Endothelial cell of umbilical vein (primary cell): Measurements from ENCODE around the gene SH3PXD2A.

Experiments used
- EZH2 ChIP-seq: IDR thresholded peaks from 2 replicates; pipeline ENCODE4 v1.6.1; 2012; ENCODE audit warnings: borderline replicate concordance, low read depth, mild to moderate bottlenecking, moderate library complexity, low read length, inconsistent platforms; ENCODE audit not compliant: severe bottlenecking
- FOS ChIP-seq: IDR thresholded peaks from 2 replicates; pipeline ENCODE4 v1.6.1; 2011; ENCODE audit warnings: mild to moderate bottlenecking, low read length, moderate library complexity, borderline replicate concordance; ENCODE audit not compliant: insufficient read depth
- GATA2 ChIP-seq: IDR thresholded peaks from 2 replicates; pipeline ENCODE4 v1.7.0; 2011; ENCODE audit warnings: low read depth, mild to moderate bottlenecking, moderate library complexity, mixed read lengths, low read length; ENCODE audit not compliant: insufficient read length, insufficient read depth
- JUN ChIP-seq: IDR thresholded peaks from 2 replicates; pipeline ENCODE4 v1.6.1; 2011; ENCODE audit warnings: borderline replicate concordance, low read depth; ENCODE audit not compliant: insufficient read length, insufficient read depth
- MYC ChIP-seq: IDR thresholded peaks from one replicate; pipeline ENCODE4 v1.6.1; 2011; ENCODE audit warnings: mild to moderate bottlenecking, low read depth, low read length
- POLR2A ChIP-seq: IDR thresholded peaks from 2 replicates; pipeline ENCODE4 v1.6.1; 2012; ENCODE audit warnings: low read depth, mild to moderate bottlenecking, control low read depth, low read length
- POLR2AphosphoS5 ChIP-seq: IDR thresholded peaks from 2 replicates; pipeline ENCODE4 v1.6.1; 2012; ENCODE audit warnings: low read depth, mild to moderate bottlenecking, control low read depth, low read length, moderate library complexity; ENCODE audit not compliant: insufficient read depth
- TF ChIP-seq, protein P1 (sequence below), 2 donors: IDR thresholded peaks; 1 replicate in 1 of 2; 2 replicates in 1 of 2; pipeline ENCODE4 v1.5.1; 2011; ENCODE audit warnings: low read length in 2 of 2, mild to moderate bottlenecking in 2 of 2, moderate library complexity in 2 of 2, control low read depth in 1 of 2, inconsistent platforms in 1 of 2, low read depth in 1 of 2; ENCODE audit not compliant: insufficient read depth in 1 of 2; ENCODE audit errors: extremely low read depth in 1 of 2
- TF ChIP-seq, protein P2 (sequence below): IDR thresholded peaks from 2 replicates; pipeline ENCODE4 v1.6.1; 2011; ENCODE audit not compliant: insufficient read depth, insufficient read length

DNA sequence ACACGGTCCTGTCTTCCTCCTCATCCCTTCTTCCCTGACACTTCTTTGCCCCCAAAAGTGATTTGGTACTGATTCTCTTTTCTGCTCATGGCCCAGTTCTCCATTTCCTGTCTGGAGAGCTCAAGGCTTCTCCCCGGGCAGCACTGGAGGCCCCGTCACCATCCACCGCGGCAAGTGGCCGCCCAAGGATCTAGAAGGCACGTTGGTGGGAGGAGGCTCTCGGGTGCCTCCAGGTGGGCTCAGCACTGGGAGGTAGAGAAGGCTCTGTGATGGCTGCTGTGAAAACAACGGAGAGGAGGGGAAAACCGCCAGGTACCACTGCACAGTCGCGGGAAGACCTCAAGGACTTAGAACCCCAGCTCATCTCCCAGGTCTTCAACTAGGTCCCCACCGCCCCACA lies 227.5 kb downstream of the SH3PXD2A start:
- TF ChIP-seq POLR2AphosphoS5 (no peak), FOS (no peak), POLR2A (no peak), EZH2 (no peak), MYC (no peak), JUN (no peak), GATA2 (no peak)
- TF ChIP-seq, protein P1, sequence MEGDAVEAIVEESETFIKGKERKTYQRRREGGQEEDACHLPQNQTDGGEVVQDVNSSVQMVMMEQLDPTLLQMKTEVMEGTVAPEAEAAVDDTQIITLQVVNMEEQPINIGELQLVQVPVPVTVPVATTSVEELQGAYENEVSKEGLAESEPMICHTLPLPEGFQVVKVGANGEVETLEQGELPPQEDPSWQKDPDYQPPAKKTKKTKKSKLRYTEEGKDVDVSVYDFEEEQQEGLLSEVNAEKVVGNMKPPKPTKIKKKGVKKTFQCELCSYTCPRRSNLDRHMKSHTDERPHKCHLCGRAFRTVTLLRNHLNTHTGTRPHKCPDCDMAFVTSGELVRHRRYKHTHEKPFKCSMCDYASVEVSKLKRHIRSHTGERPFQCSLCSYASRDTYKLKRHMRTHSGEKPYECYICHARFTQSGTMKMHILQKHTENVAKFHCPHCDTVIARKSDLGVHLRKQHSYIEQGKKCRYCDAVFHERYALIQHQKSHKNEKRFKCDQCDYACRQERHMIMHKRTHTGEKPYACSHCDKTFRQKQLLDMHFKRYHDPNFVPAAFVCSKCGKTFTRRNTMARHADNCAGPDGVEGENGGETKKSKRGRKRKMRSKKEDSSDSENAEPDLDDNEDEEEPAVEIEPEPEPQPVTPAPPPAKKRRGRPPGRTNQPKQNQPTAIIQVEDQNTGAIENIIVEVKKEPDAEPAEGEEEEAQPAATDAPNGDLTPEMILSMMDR (IDR thresholded peaks at IDR 0.05; ENCODE audit: extremely low read depth in 1 of 2, insufficient read depth in 1 of 2, low read depth in 1 of 2, low read length in 2 of 2), result no peak
- TF ChIP-seq, protein P2, sequence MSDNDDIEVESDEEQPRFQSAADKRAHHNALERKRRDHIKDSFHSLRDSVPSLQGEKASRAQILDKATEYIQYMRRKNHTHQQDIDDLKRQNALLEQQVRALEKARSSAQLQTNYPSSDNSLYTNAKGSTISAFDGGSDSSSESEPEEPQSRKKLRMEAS, result no peak
